ENCODE results near the gene PSME3IP1. TPM values are rescaled to one million over a fixed set of nuclear protein-coding genes. Genes with fewer than 3 reads are reported as not detected.
A peak's percentile ranks its signal among the peaks of the same experiment; 100 is the strongest.

The PSME3IP1 gene
- total RNA-seq, 1 donor from 2014 or later, result 56.3 TPM

DNA sequence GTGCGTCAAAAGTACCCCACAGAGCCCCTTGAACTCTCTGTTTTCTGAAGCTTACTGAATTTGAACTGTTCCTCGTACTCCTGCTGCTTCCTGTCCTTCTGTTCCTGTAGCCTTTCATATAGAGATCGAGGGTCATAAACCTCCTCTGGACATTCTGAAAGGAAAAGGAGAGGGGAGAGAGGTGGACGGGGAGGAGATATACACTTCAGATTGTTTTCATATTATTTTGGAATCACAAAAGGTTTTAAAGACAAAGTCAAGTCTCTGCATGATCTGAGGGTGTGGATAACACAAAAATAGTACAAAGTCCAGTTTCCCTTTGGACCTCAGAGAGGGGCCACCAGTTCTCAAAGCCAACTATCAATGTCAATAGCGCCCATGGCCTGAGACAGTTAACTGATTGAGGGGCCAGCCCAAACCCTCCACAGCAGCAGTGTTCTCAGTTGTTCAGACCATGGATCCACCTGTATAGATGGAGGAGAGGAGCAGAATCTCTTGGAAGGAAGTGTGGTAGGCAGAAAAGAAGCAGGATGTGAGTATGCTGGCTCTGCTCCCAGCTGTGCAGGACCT lies 13.0 kb downstream of the PSME3IP1 start:
- H3K4me3 ChIP-seq, result no peak overlapping the region
- H3K9me3 ChIP-seq (replicated peaks), result no peaks in the 10 kb centered on the region
- H3K27me3 ChIP-seq (ENCODE audit: low read depth), result no peaks in the 10 kb centered on the region
- H3K36me3 ChIP-seq, result peaks cover 45% of the 10 kb centered on the region
- no peak for DNase-seq
- H3K4me1 ChIP-seq, result peaks cover 4% of the 10 kb centered on the region
- intact Hi-C loops (cut with micrococcal nuclease), result no loop called here
- TF ChIP-seq, protein P1, sequence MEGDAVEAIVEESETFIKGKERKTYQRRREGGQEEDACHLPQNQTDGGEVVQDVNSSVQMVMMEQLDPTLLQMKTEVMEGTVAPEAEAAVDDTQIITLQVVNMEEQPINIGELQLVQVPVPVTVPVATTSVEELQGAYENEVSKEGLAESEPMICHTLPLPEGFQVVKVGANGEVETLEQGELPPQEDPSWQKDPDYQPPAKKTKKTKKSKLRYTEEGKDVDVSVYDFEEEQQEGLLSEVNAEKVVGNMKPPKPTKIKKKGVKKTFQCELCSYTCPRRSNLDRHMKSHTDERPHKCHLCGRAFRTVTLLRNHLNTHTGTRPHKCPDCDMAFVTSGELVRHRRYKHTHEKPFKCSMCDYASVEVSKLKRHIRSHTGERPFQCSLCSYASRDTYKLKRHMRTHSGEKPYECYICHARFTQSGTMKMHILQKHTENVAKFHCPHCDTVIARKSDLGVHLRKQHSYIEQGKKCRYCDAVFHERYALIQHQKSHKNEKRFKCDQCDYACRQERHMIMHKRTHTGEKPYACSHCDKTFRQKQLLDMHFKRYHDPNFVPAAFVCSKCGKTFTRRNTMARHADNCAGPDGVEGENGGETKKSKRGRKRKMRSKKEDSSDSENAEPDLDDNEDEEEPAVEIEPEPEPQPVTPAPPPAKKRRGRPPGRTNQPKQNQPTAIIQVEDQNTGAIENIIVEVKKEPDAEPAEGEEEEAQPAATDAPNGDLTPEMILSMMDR (IDR thresholded peaks at IDR 0.05; ENCODE audit: borderline replicate concordance), result no peak
- no peak overlapping the region for H3K27ac ChIP-seq (replicated peaks)

DNA sequence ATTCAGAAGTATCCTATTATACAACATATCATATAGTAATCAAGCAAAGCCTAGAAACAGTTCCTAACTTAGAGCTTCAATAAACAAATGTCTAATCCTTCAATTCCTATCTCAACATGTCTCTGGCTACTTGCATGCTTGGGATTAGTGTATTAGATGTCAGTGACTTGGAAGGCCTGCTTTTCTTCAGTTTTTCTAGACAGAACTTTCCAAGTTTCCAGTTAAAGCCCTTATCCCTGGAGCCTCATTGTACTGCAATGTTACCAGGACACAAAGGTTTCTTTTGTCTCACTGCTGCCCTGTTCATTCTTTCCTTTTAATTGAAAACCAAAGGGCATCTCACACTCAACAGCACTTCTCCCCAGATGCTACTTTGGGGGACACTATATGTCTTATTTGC lies 16.5 kb downstream of the PSME3IP1 start:
- no peak for DNase-seq
- intact Hi-C loops (cut with micrococcal nuclease), result loop anchor here (5.0 kb wide), 1 partner anchor 87 kb away; no protein-coding TSS in a partner anchor
- peaks cover 71% of the 10 kb centered on the region for H3K36me3 ChIP-seq
- H3K4me1 ChIP-seq, result peaks cover 22% of the 10 kb centered on the region
- no peak overlapping the region for H3K4me3 ChIP-seq
- TF ChIP-seq, protein P1 (IDR thresholded peaks at IDR 0.05; ENCODE audit: borderline replicate concordance), result no peak
- no peaks in the 10 kb centered on the region for H3K9me3 ChIP-seq (replicated peaks)
- H3K27ac ChIP-seq (replicated peaks), result no peak overlapping the region
- H3K27me3 ChIP-seq (ENCODE audit: low read depth), result no peaks in the 10 kb centered on the region

DNA sequence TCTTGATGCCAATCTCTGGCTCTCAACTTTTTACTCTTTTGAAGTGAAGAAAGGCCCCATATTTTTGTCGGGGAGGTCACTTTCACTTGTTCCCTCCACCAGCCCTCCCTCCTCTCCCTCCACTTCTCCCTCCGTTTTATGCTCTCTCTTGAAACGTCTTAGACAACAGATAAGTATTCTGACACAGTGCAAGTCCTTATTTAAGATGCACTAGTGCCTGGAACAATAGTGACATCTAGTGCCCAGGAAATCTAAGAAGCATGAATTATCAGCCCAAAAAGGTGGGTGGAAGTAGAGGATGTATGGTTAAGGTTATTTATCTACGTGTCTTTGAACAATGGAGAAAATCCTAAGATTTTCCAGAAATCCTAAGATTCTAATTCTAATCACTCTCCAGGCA lies 17.9 kb downstream of the PSME3IP1 start:
- DNase-seq, result no peak
- TF ChIP-seq, protein P1 (IDR thresholded peaks at IDR 0.05; ENCODE audit: borderline replicate concordance), result peak; percentile 73
- peaks cover 22% of the 10 kb centered on the region for H3K4me1 ChIP-seq
- no peaks in the 10 kb centered on the region for H3K27me3 ChIP-seq (ENCODE audit: low read depth)
- H3K9me3 ChIP-seq (replicated peaks), result no peaks in the 10 kb centered on the region
- peak overlapping the region; percentile 40 for H3K27ac ChIP-seq (replicated peaks)
- intact Hi-C loops (cut with micrococcal nuclease), result loop anchor here (5.0 kb wide), 1 partner anchor 86 kb away; no protein-coding TSS in a partner anchor
- peaks cover 77% of the 10 kb centered on the region for H3K36me3 ChIP-seq
- no peak overlapping the region for H3K4me3 ChIP-seq

DNA sequence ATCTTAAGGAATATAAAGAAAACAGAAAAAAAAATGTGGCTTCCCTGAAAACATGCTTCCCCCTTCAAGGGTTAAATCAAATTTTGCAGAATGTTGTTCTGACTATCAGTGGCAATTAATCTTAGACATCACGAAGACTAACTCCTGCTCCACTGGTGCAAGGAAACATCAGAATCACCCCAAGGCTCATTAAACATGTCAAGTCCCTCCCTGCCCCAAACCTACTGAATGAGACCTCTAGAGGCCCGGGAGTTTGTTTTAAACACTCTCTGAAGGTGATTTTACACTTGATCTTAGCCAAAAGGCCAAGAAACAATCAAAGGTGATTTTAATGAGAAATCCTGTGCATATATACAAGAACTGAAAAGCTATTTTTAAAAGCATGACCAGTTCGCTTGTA lies 18.3 kb downstream of the PSME3IP1 start:
- H3K4me1 ChIP-seq, result peaks cover 22% of the 10 kb centered on the region
- no peaks in the 10 kb centered on the region for H3K9me3 ChIP-seq (replicated peaks)
- no peaks in the 10 kb centered on the region for H3K27me3 ChIP-seq (ENCODE audit: low read depth)
- H3K27ac ChIP-seq (replicated peaks), result peak overlapping the region; percentile 40
- H3K4me3 ChIP-seq, result no peak overlapping the region
- TF ChIP-seq, protein P1 (IDR thresholded peaks at IDR 0.05; ENCODE audit: borderline replicate concordance), result no peak
- DNase-seq, result no peak
- intact Hi-C loops (cut with micrococcal nuclease), result loop anchor here (5.0 kb wide), 1 partner anchor 85 kb away; no protein-coding TSS in a partner anchor
- H3K36me3 ChIP-seq, result peaks cover 77% of the 10 kb centered on the region

DNA sequence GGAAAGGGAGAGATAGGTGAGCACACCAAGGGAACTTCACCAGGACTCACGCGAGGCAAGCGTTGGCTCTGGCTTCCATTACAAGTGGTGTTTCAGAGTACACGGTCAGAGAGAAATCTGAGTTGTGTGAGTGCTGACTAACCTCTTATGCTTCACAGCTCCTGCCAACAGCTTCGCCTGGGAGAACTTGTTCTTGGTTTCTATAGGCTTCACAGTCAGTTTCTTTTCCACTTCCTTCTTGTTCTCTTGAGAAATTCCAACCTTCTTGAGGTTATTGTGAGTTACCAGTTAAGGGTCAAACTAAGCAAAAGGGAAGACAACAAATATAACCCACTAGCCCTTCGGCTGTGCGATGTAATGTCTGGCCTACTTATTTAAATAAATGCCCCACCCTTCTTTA lies 18.9 kb downstream of the PSME3IP1 start:
- peaks cover 77% of the 10 kb centered on the region for H3K36me3 ChIP-seq
- H3K9me3 ChIP-seq (replicated peaks), result no peaks in the 10 kb centered on the region
- TF ChIP-seq, protein P1 (IDR thresholded peaks at IDR 0.05; ENCODE audit: borderline replicate concordance), result no peak
- no peak overlapping the region for H3K4me3 ChIP-seq
- H3K27ac ChIP-seq (replicated peaks), result peak overlapping the region; percentile 40
- H3K27me3 ChIP-seq (ENCODE audit: low read depth), result no peaks in the 10 kb centered on the region
- peaks cover 22% of the 10 kb centered on the region for H3K4me1 ChIP-seq
- no peak for DNase-seq
- intact Hi-C loops (cut with micrococcal nuclease), result loop anchor here (5.0 kb wide), 1 partner anchor 85 kb away; no protein-coding TSS in a partner anchor
